BJ (cell line): ENCODE results near the gene SMARCA1. TPM values are rescaled to one million over a fixed set of nuclear protein-coding genes. Genes with fewer than 3 reads are reported as not detected.
A peak's percentile ranks its signal among the peaks of the same experiment; 100 is the strongest.

Experiments
- CTCF ChIA-PET: fragments of 350-600 bp; formaldehyde crosslinking; extraction: SDS; loops from one replicate; lab custom pipeline; 2021; ENCODE audit warnings: antibody characterized with exemption, inconsistent platforms; lab: Yijun Ruan, JAX
- POLR2A ChIA-PET: fragments of 300-600 bp; sonication (Branson Sonifier 250); formaldehyde crosslinking; extraction: SDS; loops from one replicate; lab custom pipeline; 2021; ENCODE audit warnings: antibody characterized with exemption; lab: Charles Lee
- DNase-seq: peaks from one replicate; pipeline ENCODE4 v3.0.0-alpha.2; 2011; ENCODE audit warnings: low read depth
- H3K27me3 ChIP-seq: 2 replicates; pipeline ENCODE4 v1.6.0; 2011; ENCODE audit warnings: low read length; ENCODE audit not compliant: control insufficient read depth, insufficient read depth
- H3K36me3 ChIP-seq: 2 replicates; pipeline ENCODE4 v1.5.1; 2011; ENCODE audit warnings: low read length; ENCODE audit not compliant: control insufficient read depth, insufficient read depth
- H3K4me3 ChIP-seq: 2 replicates; pipeline ENCODE4 v1.5.1; 2011; ENCODE audit warnings: low read depth, mild to moderate bottlenecking, control low read depth, low read length
- CTCF ChIP-seq: IDR thresholded peaks from 2 replicates; pipeline ENCODE4 v1.5.1; 2011; ENCODE audit warnings: low read depth, mild to moderate bottlenecking, control low read depth, inconsistent platforms, low read length, moderate library complexity; ENCODE audit not compliant: insufficient read depth
- polyA minus RNA-seq: library from RNA; depleted of rRNA, polyadenylated mRNA; stranded (reverse); fragments of >200 nt; gene quantifications from 2 replicates; pipeline ENCODE4 v1.2.3, GENCODE V29; 2011; rRNA and poly(A)+ RNA removed
- polyA plus RNA-seq: library from polyadenylated mRNA; depleted of rRNA; stranded (reverse); fragments of >200 nt; gene quantifications from 2 replicates; pipeline ENCODE4 v1.2.3, GENCODE V29; 2011; rRNA removed

SMARCA1 gene, protein sequence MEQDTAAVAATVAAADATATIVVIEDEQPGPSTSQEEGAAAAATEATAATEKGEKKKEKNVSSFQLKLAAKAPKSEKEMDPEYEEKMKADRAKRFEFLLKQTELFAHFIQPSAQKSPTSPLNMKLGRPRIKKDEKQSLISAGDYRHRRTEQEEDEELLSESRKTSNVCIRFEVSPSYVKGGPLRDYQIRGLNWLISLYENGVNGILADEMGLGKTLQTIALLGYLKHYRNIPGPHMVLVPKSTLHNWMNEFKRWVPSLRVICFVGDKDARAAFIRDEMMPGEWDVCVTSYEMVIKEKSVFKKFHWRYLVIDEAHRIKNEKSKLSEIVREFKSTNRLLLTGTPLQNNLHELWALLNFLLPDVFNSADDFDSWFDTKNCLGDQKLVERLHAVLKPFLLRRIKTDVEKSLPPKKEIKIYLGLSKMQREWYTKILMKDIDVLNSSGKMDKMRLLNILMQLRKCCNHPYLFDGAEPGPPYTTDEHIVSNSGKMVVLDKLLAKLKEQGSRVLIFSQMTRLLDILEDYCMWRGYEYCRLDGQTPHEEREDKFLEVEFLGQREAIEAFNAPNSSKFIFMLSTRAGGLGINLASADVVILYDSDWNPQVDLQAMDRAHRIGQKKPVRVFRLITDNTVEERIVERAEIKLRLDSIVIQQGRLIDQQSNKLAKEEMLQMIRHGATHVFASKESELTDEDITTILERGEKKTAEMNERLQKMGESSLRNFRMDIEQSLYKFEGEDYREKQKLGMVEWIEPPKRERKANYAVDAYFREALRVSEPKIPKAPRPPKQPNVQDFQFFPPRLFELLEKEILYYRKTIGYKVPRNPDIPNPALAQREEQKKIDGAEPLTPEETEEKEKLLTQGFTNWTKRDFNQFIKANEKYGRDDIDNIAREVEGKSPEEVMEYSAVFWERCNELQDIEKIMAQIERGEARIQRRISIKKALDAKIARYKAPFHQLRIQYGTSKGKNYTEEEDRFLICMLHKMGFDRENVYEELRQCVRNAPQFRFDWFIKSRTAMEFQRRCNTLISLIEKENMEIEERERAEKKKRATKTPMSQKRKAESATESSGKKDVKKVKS
- polyA plus RNA-seq, result 13.9 and 36.7 TPM in 2 replicates
- 9.3 and 13.8 TPM in 2 replicates for polyA minus RNA-seq

DNA sequence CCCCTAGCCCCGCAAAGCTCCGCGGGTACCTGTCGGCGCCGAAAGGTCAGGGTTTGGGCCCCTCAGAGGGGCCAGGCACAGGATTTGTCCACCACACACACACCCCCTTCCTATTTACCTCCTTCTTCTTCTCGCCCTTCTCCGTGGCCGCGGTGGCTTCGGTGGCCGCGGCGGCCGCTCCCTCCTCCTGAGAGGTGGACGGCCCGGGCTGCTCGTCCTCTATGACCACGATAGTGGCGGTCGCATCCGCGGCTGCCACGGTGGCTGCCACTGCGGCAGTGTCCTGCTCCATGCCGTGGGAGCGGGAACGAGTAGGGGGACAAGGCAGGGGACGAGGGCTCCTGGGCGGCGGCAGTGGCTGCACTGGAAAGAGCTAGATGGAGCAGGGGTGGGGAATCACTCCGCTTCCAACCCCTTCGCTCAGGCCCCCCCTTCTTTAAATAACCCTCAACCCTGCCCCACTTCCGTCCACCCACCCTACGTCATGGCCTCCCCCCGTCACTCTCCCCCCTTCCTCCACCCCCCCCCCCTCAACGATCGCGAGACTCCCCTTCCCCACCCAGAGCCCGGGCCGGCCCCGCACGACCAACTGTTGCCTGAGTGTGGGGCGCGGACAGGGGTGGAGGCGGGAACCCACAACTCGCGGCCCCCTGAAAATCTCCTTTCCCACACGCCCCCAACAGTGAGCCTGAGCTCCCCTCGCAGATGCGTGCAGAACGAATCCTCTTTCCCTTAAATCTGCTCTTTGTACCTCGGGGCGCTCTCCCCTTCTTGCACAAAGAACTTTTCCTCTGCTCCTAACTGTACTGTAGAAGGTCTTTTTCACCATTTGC is at the start of gene SMARCA1:
TSS of gene SMARCA1 (minus strand) at position 412 of the 833 bp plus-strand sequence. CDS start at position 292, 120 bp downstream.
- POLR2A ChIA-PET, result no interaction called here
- CTCF ChIA-PET, result no interaction called here
- Histone ChIP-seq H3K4me3 (peak within 1 kb of the TSS; percentile 87), H3K27me3 (no peaks in the 10 kb centered on the region), H3K36me3 (no peaks in the 10 kb centered on the region)
- no peak for DNase-seq
- TF ChIP-seq CTCF, result no peak

DNA sequence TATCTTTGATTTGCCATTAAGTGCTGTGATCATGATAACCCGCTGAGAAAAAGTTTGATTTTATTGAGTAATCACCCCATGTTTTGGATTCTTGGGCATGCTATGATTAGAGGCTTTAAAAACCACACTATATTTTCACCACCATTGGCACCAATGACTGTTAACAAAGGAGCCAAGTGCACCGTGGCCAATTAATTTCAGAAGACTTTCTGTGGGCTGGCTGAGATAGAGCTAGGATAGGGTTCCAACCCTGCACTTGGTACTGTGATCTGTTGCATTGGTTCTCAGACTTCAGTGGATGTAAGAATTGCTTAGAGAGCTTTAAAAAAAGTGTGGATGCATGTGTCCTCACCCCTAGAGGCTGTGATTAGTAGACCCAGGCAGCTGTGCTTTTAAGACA is 49.1 kb upstream of the SMARCA1 start:
- Histone ChIP-seq H3K27me3 (no peaks in the 10 kb centered on the region), H3K4me3 (no peak overlapping the region), H3K36me3 (no peaks in the 10 kb centered on the region; the same call in 1 of the 2 replicates)
- POLR2A ChIA-PET, result no interaction called here
- CTCF ChIA-PET, result no interaction called here
- TF ChIP-seq CTCF, result no peak
- no peak for DNase-seq

DNA sequence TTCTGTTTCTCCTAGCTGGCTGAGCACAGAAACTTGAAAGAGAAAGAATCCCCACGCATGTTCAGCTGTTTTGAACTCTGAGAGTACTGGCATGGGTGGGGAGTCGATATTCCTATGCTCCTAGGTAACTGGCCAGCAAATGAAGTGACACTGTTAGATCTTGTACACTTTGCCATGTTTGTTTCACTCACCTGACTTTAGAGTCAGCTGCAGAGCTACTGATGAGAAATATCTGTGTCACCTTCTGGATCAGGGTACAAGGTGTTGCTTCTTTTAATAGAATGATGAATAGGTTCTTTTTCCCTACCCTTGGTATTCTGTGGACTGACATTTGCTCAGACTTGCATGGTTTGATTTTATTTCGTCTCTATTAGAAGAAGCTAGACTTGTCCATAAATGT is 45.1 kb upstream of the SMARCA1 start:
- CTCF ChIA-PET, result no interaction called here
- no peak for DNase-seq
- H3K27me3 ChIP-seq, result no peaks in the 10 kb centered on the region
- TF ChIP-seq CTCF, result no peak
- H3K4me3 ChIP-seq, result no peak overlapping the region
- POLR2A ChIA-PET, result no interaction called here
- H3K36me3 ChIP-seq, result peaks cover 1% of the 10 kb centered on the region; the same call in 1 of the 2 replicates

DNA sequence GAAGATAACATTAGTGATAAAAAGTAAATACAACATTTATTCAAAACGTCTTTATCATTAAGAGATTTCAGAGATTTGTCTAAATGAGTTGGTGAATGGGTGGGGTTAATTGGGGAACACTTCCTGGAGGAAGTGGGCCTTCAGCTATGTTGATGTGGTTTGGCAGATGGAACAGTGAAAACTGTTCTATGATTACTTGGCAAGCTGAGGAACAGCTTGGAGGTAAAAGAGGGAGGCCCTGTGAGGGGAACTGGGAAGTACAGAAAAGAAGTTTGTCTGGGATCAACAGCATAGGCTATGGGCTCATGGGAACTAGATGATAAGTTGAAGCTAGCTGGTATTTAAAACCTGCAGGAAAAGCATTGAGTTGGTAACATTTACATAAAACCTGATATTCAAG is 42.8 kb upstream of the SMARCA1 start:
- Histone ChIP-seq H3K27me3 (no peaks in the 10 kb centered on the region), H3K36me3 (peaks cover 4% of the 10 kb centered on the region), H3K4me3 (no peak overlapping the region)
- TF ChIP-seq CTCF, result no peak
- ChIA-PET POLR2A (no interaction called here), CTCF (no interaction called here)
- no peak for DNase-seq
